A673 (cell line): ENCODE data around the gene AGAP1. TPM values are rescaled to one million over a fixed set of nuclear protein-coding genes. Genes with fewer than 3 reads are reported as not detected.

Experiments used
- BruUV-seq: library from RNA; stranded (reverse); fragments of 400-500 nt; replicated peaks from 2 replicates; lab custom pipeline; 2021; lab: Mats Ljungman, UMichigan
- CTCF ChIA-PET: fragments of 300-600 bp; sonication (Branson Sonifier 250); formaldehyde crosslinking; loops from one replicate; lab custom pipeline; 2022; ENCODE audit warnings: antibody characterized with exemption; lab: Charles Lee
- POLR2A ChIA-PET: fragments of 300-600 bp; sonication (Branson Sonifier 250); formaldehyde crosslinking; loops from one replicate; lab custom pipeline; 2022; ENCODE audit warnings: antibody characterized with exemption; ENCODE audit not compliant: low non-redundant PET; lab: Charles Lee
- DNase-seq: peaks from one replicate; pipeline ENCODE4 v3.0.0-alpha.2; 2015; ENCODE audit warnings: low spot score
- H3K27ac ChIP-seq: fragments of 200-600 bp; sonication (generic); 2 replicates; pipeline ENCODE4 v1.5.1; 2016; ENCODE audit warnings: mixed run types, low read depth, mild to moderate bottlenecking, mixed read lengths, antibody characterized with exemption, low read length; ENCODE audit not compliant: poor library complexity, severe bottlenecking
- H3K27me3 ChIP-seq: fragments of 200-600 bp; sonication (generic); replicated peaks from 2 replicates; pipeline ENCODE4 v1.6.1; 2017; ENCODE audit warnings: mixed run types, low read depth, mild to moderate bottlenecking, mixed read lengths, antibody characterized with exemption, low read length; ENCODE audit not compliant: insufficient read depth, poor library complexity
- H3K36me3 ChIP-seq: fragments of 200-600 bp; sonication (generic); 2 replicates; pipeline ENCODE4 v1.6.1; 2016; ENCODE audit warnings: mixed run types, mild to moderate bottlenecking, mixed read lengths, antibody characterized with exemption, low read length; ENCODE audit not compliant: insufficient read depth, poor library complexity, severe bottlenecking
- H3K4me1 ChIP-seq: fragments of 200-600 bp; sonication (generic); 2 replicates; pipeline ENCODE4 v1.6.1; 2017; ENCODE audit warnings: mixed run types, mild to moderate bottlenecking, mixed read lengths, antibody characterized with exemption, low read length; ENCODE audit not compliant: insufficient read depth, poor library complexity, severe bottlenecking
- H3K4me3 ChIP-seq: fragments of 200-600 bp; sonication (generic); 2 replicates; pipeline ENCODE4 v1.5.1; 2016; ENCODE audit warnings: low read depth, mixed run types, mild to moderate bottlenecking, mixed read lengths, low read length; ENCODE audit not compliant: poor library complexity, severe bottlenecking
- H3K9me3 ChIP-seq: fragments of 200-600 bp; sonication (generic); 2 replicates; pipeline ENCODE4 v1.6.1; 2016; ENCODE audit warnings: mixed run types, low read depth, mild to moderate bottlenecking, mixed read lengths, antibody characterized with exemption, low read length; ENCODE audit not compliant: poor library complexity, severe bottlenecking
- CTCF ChIP-seq: fragments of 300-800, 200-600 bp; sonication (generic); conservative IDR thresholded peaks from 2 replicates; pipeline ENCODE4 v1.5.1; 2017; ENCODE audit warnings: low read depth, mild to moderate bottlenecking, antibody characterized with exemption, low read length, moderate library complexity, mixed read lengths
- EZH2 ChIP-seq: fragments of 200-600 bp; sonication (generic); IDR thresholded peaks from 2 replicates; pipeline ENCODE4 v1.6.1; 2017; ENCODE audit warnings: borderline replicate concordance, low read depth, mild to moderate bottlenecking, mixed read lengths, antibody characterized with exemption, low read length; ENCODE audit not compliant: poor library complexity, severe bottlenecking
- intact Hi-C: fragments of 100-400 bp; cut with micrococcal nuclease; formaldehyde crosslinking; loops from one replicate; pipeline ENCODE4 v1.10.0; 2022; ENCODE audit not compliant: unreplicated experiment
- total RNA-seq: library from RNA; stranded (reverse); gene quantifications from 2 replicates; pipeline ENCODE4 v1.2.3, GENCODE V29; 2021

AGAP1 gene
- total RNA-seq, 1 experiment from 2014 or later: 25.3 TPM

- DNase-seq: no peak
- ChIA-PET POLR2A (no interaction called here), CTCF (no interaction called here)
- Histone ChIP-seq H3K4me3 (no peak overlapping the region), H3K36me3 (no peaks in the 10 kb centered on the region), H3K4me1 (no peaks in the 10 kb centered on the region), H3K27me3 (no peaks in the 10 kb centered on the region), H3K27ac (no peak overlapping the region), H3K9me3 (no peaks in the 10 kb centered on the region)
- BruUV-seq: no TSS peak
- intact Hi-C loops: no loop called here
- TF ChIP-seq EZH2 (no peak), CTCF (no peak)
Measured at GRCh38 chr2:235727891-235728799, 234.3 kb downstream of the AGAP1 start.

- H3K9me3 ChIP-seq: no peaks in the 10 kb centered on the region
- no peaks in the 10 kb centered on the region for H3K4me1 ChIP-seq
- H3K27ac ChIP-seq: no peak overlapping the region
- TF ChIP-seq CTCF: no peak
- no peak for TF ChIP-seq EZH2
- BruUV-seq: no TSS peak
- H3K4me3 ChIP-seq: no peak overlapping the region
- DNase-seq: no peak
- intact Hi-C loops: no loop called here
- ChIA-PET CTCF (no interaction called here), POLR2A (no interaction called here)
- no peaks in the 10 kb centered on the region for H3K36me3 ChIP-seq
- H3K27me3 ChIP-seq: no peaks in the 10 kb centered on the region
Measured at GRCh38 chr2:235728800-235729556, 235.1 kb downstream of the AGAP1 start.

GRCh38 chr2:235729557-235729947 lies 235.7 kb downstream of the AGAP1 start:
- CTCF ChIA-PET: no interaction called here
- POLR2A ChIA-PET: no interaction called here
- H3K9me3 ChIP-seq: no peaks in the 10 kb centered on the region
- no peak overlapping the region for H3K4me3 ChIP-seq
- no peaks in the 10 kb centered on the region for H3K4me1 ChIP-seq
- no peak overlapping the region for H3K27ac ChIP-seq
- no peaks in the 10 kb centered on the region for H3K27me3 ChIP-seq
- intact Hi-C loops: no loop called here
- TF ChIP-seq EZH2 (no peak), CTCF (no peak)
- DNase-seq: no peak
- no TSS peak for BruUV-seq
- no peaks in the 10 kb centered on the region for H3K36me3 ChIP-seq
